Epidermal melanocyte (primary cell): ENCODE results near the gene SMAD3.
"Not testable (repeated sequence)": the region's sequence is repeated elsewhere in the genome, so short reads cannot be mapped to it uniquely, and the experiment has no call there.

Experiments
- DNase-seq: peaks from one replicate; pipeline ENCODE4 v3.0.0; 2011; ENCODE audit warnings: low spot score; ENCODE audit not compliant: insufficient read length

Gene SMAD3

GRCh38 chr15:67109141-67110034, 44.0 kb downstream of the SMAD3 start:
- DNase-seq: peak; percentile 74

- DNase-seq: no peak
Measured at GRCh38 chr15:67110361-67110781, 45.0 kb downstream of the SMAD3 start.

- no peak for DNase-seq
Measured at GRCh38 chr15:67110958-67111864, 45.8 kb downstream of the SMAD3 start.

GRCh38 chr15:67114046-67114445, 48.6 kb downstream of the SMAD3 start:
- no peak for DNase-seq

GRCh38 chr15:67114846-67115585, 49.6 kb downstream of the SMAD3 start:
- DNase-seq: no peak

GRCh38 chr15:67115586-67115969, 50.2 kb downstream of the SMAD3 start:
- DNase-seq: no peak

GRCh38 chr15:67116742-67117141, 51.3 kb downstream of the SMAD3 start:
- DNase-seq: no peak

- DNase-seq: no peak
Measured at GRCh38 chr15:67117370-67117769, 52.0 kb downstream of the SMAD3 start.

GRCh38 chr15:67118808-67119207, 53.4 kb downstream of the SMAD3 start:
- no peak for DNase-seq

- no peak for DNase-seq
Measured at GRCh38 chr15:67119238-67119846, 53.9 kb downstream of the SMAD3 start.

- DNase-seq: no peak
Measured at GRCh38 chr15:67120009-67120838, 54.8 kb downstream of the SMAD3 start.

- no peak for DNase-seq
Measured at GRCh38 chr15:67120839-67121643, 55.6 kb downstream of the SMAD3 start.

GRCh38 chr15:67121644-67122605, 56.5 kb downstream of the SMAD3 start:
- no peak for DNase-seq

GRCh38 chr15:67122816-67123215, 57.4 kb downstream of the SMAD3 start:
- not testable (repeated sequence) for DNase-seq

GRCh38 chr15:67123291-67123690, 57.9 kb downstream of the SMAD3 start:
- not testable (repeated sequence) for DNase-seq

GRCh38 chr15:67124111-67124510, 58.7 kb downstream of the SMAD3 start:
- DNase-seq: no peak

- no peak for DNase-seq
Measured at GRCh38 chr15:67124911-67125588, 59.6 kb downstream of the SMAD3 start.
